ENCODE measurements around the gene TAT.
"Not testable (repeated sequence)": the region's sequence is repeated elsewhere in the genome, so short reads cannot be mapped to it uniquely, and the experiment has no call there.

The TAT gene

DNA sequence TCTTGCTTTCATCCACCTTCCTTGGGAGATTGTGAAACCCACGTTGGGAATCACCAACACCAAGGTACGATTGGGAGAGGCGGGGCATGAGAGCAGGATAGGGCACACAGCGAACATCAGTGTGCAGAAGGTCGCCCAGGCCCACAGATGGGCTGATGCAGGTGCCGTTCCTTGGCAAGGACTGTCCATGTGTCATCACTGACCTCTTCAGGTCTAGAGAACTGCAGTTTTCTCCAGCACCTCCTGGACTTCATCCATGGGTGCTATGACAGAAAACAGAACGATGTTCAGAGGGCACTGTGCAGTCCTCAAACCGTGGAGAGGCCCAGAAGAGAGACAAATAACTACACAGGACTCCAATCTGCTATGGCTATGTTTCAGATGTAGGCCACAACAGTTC is 23.9 kb upstream of the TAT start:
- no peaks in the 10 kb centered on the region for H3K9me3 ChIP-seq (ENCODE audit: control insufficient read depth, insufficient read depth, low read depth, low read length)
- H3K4me3 ChIP-seq (ENCODE audit: low read depth, low read length): no peak overlapping the region
- no peaks in the 10 kb centered on the region for H3K36me3 ChIP-seq (ENCODE audit: control insufficient read depth in 2 of 2, insufficient read depth in 1 of 2, low read length in 2 of 2)
- H3K4me1 ChIP-seq (ENCODE audit: control insufficient read depth, insufficient read depth, low read length): no peaks in the 10 kb centered on the region
- ChIA-PET CTCF (interaction anchor here (2.6 kb wide), 1 partner anchor 10 kb away, joined by 17 read pairs; no protein-coding TSS in a partner anchor), POLR2A (no interaction called here)
- H3K27ac ChIP-seq (ENCODE audit: extremely low read depth, low read depth, low read length): no peak overlapping the region
- no peak for TF ChIP-seq ZNF510 (tag by site-specific recombination; IDR thresholded peaks at IDR 0.05; ENCODE audit: insufficient replicate concordance)
- TF ChIP-seq, protein P1, sequence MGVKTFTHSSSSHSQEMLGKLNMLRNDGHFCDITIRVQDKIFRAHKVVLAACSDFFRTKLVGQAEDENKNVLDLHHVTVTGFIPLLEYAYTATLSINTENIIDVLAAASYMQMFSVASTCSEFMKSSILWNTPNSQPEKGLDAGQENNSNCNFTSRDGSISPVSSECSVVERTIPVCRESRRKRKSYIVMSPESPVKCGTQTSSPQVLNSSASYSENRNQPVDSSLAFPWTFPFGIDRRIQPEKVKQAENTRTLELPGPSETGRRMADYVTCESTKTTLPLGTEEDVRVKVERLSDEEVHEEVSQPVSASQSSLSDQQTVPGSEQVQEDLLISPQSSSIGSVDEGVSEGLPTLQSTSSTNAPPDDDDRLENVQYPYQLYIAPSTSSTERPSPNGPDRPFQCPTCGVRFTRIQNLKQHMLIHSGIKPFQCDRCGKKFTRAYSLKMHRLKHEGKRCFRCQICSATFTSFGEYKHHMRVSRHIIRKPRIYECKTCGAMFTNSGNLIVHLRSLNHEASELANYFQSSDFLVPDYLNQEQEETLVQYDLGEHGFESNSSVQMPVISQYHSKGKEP (tag by site-specific recombination; IDR thresholded peaks at IDR 0.05): no peak
- TF ChIP-seq, protein P2, sequence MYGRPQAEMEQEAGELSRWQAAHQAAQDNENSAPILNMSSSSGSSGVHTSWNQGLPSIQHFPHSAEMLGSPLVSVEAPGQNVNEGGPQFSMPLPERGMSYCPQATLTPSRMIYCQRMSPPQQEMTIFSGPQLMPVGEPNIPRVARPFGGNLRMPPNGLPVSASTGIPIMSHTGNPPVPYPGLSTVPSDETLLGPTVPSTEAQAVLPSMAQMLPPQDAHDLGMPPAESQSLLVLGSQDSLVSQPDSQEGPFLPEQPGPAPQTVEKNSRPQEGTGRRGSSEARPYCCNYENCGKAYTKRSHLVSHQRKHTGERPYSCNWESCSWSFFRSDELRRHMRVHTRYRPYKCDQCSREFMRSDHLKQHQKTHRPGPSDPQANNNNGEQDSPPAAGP (tag by site-specific recombination; IDR thresholded peaks at IDR 0.05): no peak
- TF ChIP-seq, protein P3, sequence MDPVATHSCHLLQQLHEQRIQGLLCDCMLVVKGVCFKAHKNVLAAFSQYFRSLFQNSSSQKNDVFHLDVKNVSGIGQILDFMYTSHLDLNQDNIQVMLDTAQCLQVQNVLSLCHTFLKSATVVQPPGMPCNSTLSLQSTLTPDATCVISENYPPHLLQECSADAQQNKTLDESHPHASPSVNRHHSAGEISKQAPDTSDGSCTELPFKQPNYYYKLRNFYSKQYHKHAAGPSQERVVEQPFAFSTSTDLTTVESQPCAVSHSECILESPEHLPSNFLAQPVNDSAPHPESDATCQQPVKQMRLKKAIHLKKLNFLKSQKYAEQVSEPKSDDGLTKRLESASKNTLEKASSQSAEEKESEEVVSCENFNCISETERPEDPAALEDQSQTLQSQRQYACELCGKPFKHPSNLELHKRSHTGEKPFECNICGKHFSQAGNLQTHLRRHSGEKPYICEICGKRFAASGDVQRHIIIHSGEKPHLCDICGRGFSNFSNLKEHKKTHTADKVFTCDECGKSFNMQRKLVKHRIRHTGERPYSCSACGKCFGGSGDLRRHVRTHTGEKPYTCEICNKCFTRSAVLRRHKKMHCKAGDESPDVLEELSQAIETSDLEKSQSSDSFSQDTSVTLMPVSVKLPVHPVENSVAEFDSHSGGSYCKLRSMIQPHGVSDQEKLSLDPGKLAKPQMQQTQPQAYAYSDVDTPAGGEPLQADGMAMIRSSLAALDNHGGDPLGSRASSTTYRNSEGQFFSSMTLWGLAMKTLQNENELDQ (tag by site-specific recombination; IDR thresholded peaks at IDR 0.05; ENCODE audit: low read depth): no peak
- no peak for TF ChIP-seq ZNF239 (tag by site-specific recombination; IDR thresholded peaks at IDR 0.05)
- TF ChIP-seq ZNF37A (tag by site-specific recombination; IDR thresholded peaks at IDR 0.05): no peak
- TF ChIP-seq ZNF701 (tag by site-specific recombination; IDR thresholded peaks at IDR 0.05): no peak
- TF ChIP-seq ZBTB7A (tag by site-specific recombination; IDR thresholded peaks at IDR 0.05; ENCODE audit: low read depth): no peak
- no peak for TF ChIP-seq ZNF521 (tag by site-specific recombination; IDR thresholded peaks at IDR 0.05)

DNA sequence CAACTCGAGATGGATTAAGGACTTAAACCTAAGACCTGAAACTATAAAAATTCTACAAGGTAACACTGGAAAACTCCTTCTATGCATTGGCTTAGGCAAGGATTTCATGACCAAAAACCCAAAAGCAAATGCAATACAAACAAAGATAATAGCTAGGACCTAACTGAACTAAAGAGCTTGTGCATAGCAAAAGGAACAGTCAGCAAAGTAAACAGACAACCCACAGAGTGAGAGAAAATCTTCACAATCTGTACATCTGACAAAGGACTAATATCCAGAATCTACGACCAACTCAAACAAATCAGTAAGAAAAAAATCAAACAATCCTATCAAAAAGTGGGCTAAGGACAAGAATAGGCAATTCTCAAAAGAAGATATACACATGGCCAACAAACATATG is 21.5 kb upstream of the TAT start:
- H3K9me3 ChIP-seq (ENCODE audit: control insufficient read depth, insufficient read depth, low read depth, low read length); H3K4me3 ChIP-seq (ENCODE audit: low read depth, low read length); H3K4me1 ChIP-seq (ENCODE audit: control insufficient read depth, insufficient read depth, low read length); POLR2A ChIA-PET; H3K36me3 ChIP-seq (ENCODE audit: control insufficient read depth in 2 of 2, insufficient read depth in 1 of 2, low read length in 2 of 2); H3K27ac ChIP-seq (ENCODE audit: extremely low read depth, low read depth, low read length): not testable (repeated sequence)
- CTCF ChIA-PET: interaction anchor here (2.6 kb wide), 1 partner anchor 12 kb away, joined by 17 read pairs; no protein-coding TSS in a partner anchor

DNA sequence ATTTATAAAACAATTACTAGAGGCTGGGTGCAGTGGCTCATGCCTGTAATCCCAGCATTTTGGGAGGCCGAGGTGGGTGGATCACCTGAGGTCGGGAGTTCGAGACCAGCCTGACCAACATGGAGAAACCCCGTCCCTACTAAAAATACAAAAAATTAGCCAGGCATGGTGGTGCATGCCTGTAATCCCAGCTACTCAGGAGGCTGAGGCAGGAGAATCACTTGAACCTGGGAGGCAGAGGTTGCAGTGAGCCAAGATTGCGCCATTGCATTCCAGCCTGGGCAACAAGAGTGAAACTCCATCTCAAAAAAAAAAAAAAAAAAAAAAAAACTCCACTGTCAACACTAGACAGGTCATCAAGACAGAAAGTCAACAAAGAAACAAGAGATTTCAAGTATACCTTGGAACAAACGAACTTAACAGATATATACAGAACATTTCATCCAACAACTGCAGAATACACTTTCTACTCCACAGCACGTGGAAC is 18.5 kb upstream of the TAT start:
- H3K27ac ChIP-seq (ENCODE audit: extremely low read depth, low read depth, low read length); H3K9me3 ChIP-seq (ENCODE audit: control insufficient read depth, insufficient read depth, low read depth, low read length); POLR2A ChIA-PET; H3K4me3 ChIP-seq (ENCODE audit: low read depth, low read length); CTCF ChIA-PET; H3K4me1 ChIP-seq (ENCODE audit: control insufficient read depth, insufficient read depth, low read length); H3K36me3 ChIP-seq (ENCODE audit: control insufficient read depth in 2 of 2, insufficient read depth in 1 of 2, low read length in 2 of 2): not testable (repeated sequence)

DNA sequence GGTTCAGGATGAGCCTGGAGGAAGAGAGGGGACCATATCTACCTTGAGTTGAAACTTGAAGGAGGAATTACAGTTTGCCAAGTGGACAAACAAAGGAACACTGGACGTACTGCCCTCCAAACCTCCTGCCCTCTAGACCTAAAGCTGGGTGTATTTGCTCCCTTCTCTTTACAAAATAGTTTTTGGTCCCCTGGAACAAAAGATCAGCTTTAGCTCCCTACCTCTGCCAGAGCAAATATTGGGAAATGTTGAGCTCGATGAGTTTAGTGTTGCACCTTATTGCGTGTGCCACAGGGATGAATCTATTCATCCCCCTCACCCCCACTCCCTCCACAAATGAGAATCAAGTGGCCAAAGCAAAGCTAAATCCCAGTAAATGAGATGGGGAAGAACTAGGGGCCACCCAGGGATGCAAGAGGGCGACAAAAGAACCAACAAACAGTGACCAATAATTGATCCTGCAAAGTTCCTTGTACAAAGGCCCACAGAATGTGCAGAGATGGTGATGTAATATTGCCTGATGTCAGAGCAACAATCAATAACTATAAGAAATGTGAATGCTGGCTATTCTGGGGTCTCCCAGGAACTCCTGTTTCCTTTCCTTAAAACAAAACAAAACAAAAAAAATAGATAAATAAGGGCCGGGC is 17.2 kb upstream of the TAT start:
- ChIA-PET POLR2A (no interaction called here), CTCF (interaction anchor here (0.7 to 3.1 kb wide), 2 partner anchors 17 to 39 kb away, joined by 3 to 15 read pairs; no protein-coding TSS in a partner anchor)

More for the DNA sequence above, 17.2 kb upstream of the TAT start:
- H3K9me3 ChIP-seq (ENCODE audit: control insufficient read depth, insufficient read depth, low read depth, low read length): no peaks in the 10 kb centered on the region
- H3K36me3 ChIP-seq (ENCODE audit: control insufficient read depth in 2 of 2, insufficient read depth in 1 of 2, low read length in 2 of 2): no peaks in the 10 kb centered on the region
- no peak overlapping the region for H3K4me3 ChIP-seq (ENCODE audit: low read depth, low read length)
- TF ChIP-seq MYNN (tag by site-specific recombination; IDR thresholded peaks at IDR 0.05; ENCODE audit: borderline replicate concordance): no peak
- TF ChIP-seq ZNF623 (tag by site-specific recombination; IDR thresholded peaks at IDR 0.05): no peak
- peak; percentile 68; the same call in 1 of the 2 replicates for TF ChIP-seq HOXD13 (CRISPR knock-in tag; IDR thresholded peaks at IDR 0.05; ENCODE audit: borderline replicate concordance)
- TF ChIP-seq ZNF645 (tag by site-specific recombination; IDR thresholded peaks at IDR 0.05): no peak
- no peak overlapping the region for H3K27ac ChIP-seq (ENCODE audit: extremely low read depth, low read depth, low read length)
- H3K4me1 ChIP-seq (ENCODE audit: control insufficient read depth, insufficient read depth, low read length): no peaks in the 10 kb centered on the region
